IMR-90 (cell line): Measurements from ENCODE around the gene DESI1. TPM values are rescaled to one million over a fixed set of nuclear protein-coding genes. Genes with fewer than 3 reads are reported as not detected.

Experiments used
- ATAC-seq: fragments of 200-7000 bp; cut with Tn5 transposase; 2 replicates; pipeline ENCODE4 v1.9.1; 2020; ENCODE audit warnings: low read depth, mild to moderate bottlenecking, moderate library complexity
- BruUV-seq: library from RNA; stranded (reverse); fragments of 400-500 nt; replicated peaks from 2 replicates; lab custom pipeline; 2021; lab: Mats Ljungman, UMichigan
- CTCF ChIA-PET: fragments of 300-600 bp; formaldehyde crosslinking; extraction: SDS; loops from one replicate; lab custom pipeline; 2021; ENCODE audit warnings: antibody characterized with exemption; lab: Yijun Ruan, JAX
- POLR2A ChIA-PET: fragments of 300-600 bp; sonication (Branson Sonifier 250); formaldehyde crosslinking; loops from one replicate; lab custom pipeline; 2022; ENCODE audit warnings: antibody characterized with exemption; ENCODE audit not compliant: unreplicated experiment; lab: Charles Lee
- DNase-seq: peaks from one replicate; pipeline ENCODE4 v3.0.0; 2013
- H2AFZ ChIP-seq: replicated peaks from 2 replicates; pipeline ENCODE3; 2013; ENCODE audit warnings: low read length, mild to moderate bottlenecking; ENCODE audit not compliant: poor library complexity
- H2AK5ac ChIP-seq: 2 replicates; pipeline ENCODE4 v1.6.1; 2013; ENCODE audit warnings: low read depth, low read length, inconsistent platforms
- H2AK9ac ChIP-seq: replicated peaks from 2 replicates; pipeline ENCODE3; 2013; ENCODE audit warnings: mild to moderate bottlenecking, low read depth, low read length, moderate library complexity; ENCODE audit not compliant: poor library complexity
- H2BK120ac ChIP-seq: 2 replicates; pipeline ENCODE4 v1.6.1; 2013; ENCODE audit warnings: low read depth, low read length, inconsistent platforms
- H2BK15ac ChIP-seq: 3 replicates; pipeline ENCODE4 v1.6.1; 2013; ENCODE audit warnings: low read depth, low read length, inconsistent platforms
- H2BK20ac ChIP-seq: 2 replicates; pipeline ENCODE4 v1.6.1; 2013; ENCODE audit warnings: low read depth, mild to moderate bottlenecking, inconsistent platforms, low read length, moderate library complexity
- H2BK5ac ChIP-seq: 2 replicates; pipeline ENCODE4 v1.6.1; 2013; ENCODE audit warnings: mild to moderate bottlenecking, low read depth, low read length, inconsistent platforms; ENCODE audit not compliant: poor library complexity, severe bottlenecking
- H3K14ac ChIP-seq: replicated peaks from 2 replicates; pipeline ENCODE4 v1.6.1; 2013; ENCODE audit warnings: low read depth, low read length, inconsistent platforms
- H3K18ac ChIP-seq: 2 replicates; pipeline ENCODE4 v1.6.1; 2013; ENCODE audit warnings: low read depth, low read length, control low read depth
- H3K23ac ChIP-seq: 2 replicates; pipeline ENCODE4 v1.6.1; 2013; ENCODE audit warnings: low read depth, low read length, inconsistent platforms
- H3K27ac ChIP-seq: 2 replicates; pipeline ENCODE4 v1.5.1; 2013; ENCODE audit warnings: mild to moderate bottlenecking, control low read depth, low read length; ENCODE audit not compliant: insufficient read depth
- H3K27me3 ChIP-seq: 2 replicates; pipeline ENCODE4 v1.6.1; 2013; ENCODE audit warnings: low read length; ENCODE audit not compliant: control insufficient read depth, insufficient read depth
- H3K36me3 ChIP-seq: 2 replicates; pipeline ENCODE4 v1.6.1; 2013; ENCODE audit warnings: low read length, mixed read lengths; ENCODE audit not compliant: control insufficient read depth, insufficient read depth
- H3K4ac ChIP-seq: 2 replicates; pipeline ENCODE4 v1.6.1; 2013; ENCODE audit warnings: low read depth, low read length, inconsistent platforms
- H3K4me1 ChIP-seq: 2 replicates; pipeline ENCODE4 v1.6.1; 2013; ENCODE audit warnings: low read length, mixed read lengths; ENCODE audit not compliant: control insufficient read depth, insufficient read depth
- H3K4me2 ChIP-seq: 2 replicates; pipeline ENCODE4 v1.6.1; 2013; ENCODE audit warnings: low read depth, mild to moderate bottlenecking, control low read depth, low read length, moderate library complexity
- H3K4me3 ChIP-seq: 2 replicates; pipeline ENCODE4 v1.5.1; 2013; ENCODE audit warnings: low read depth, mild to moderate bottlenecking, control low read depth, low read length, moderate library complexity; ENCODE audit not compliant: insufficient read depth
- H3K56ac ChIP-seq: 2 replicates; pipeline ENCODE4 v1.6.1; 2013; ENCODE audit warnings: low read length, inconsistent platforms; ENCODE audit not compliant: insufficient read depth; ENCODE audit errors: extremely low read depth
- H3K79me1 ChIP-seq, 2 experiments: 2 replicates each; pipeline ENCODE4 v1.6.1; 2013; ENCODE audit warnings: low read length in 2 of 2, inconsistent platforms in 1 of 2, low read depth in 1 of 2
- H3K9ac ChIP-seq: 2 replicates; pipeline ENCODE4 v1.6.1; 2013; ENCODE audit warnings: low read depth, low read length, control low read depth
- H3K9me1 ChIP-seq: 2 replicates; pipeline ENCODE4 v1.6.1; 2013; ENCODE audit warnings: low read length, inconsistent platforms; ENCODE audit not compliant: insufficient read depth
- H3K9me3 ChIP-seq: 2 replicates; pipeline ENCODE4 v1.6.1; 2013; ENCODE audit warnings: low read length; ENCODE audit not compliant: control insufficient read depth, insufficient read depth
- H4K20me1 ChIP-seq: 2 replicates; pipeline ENCODE4 v1.6.1; 2013; ENCODE audit warnings: low read length, inconsistent platforms; ENCODE audit not compliant: insufficient read depth
- H4K5ac ChIP-seq: 2 replicates; pipeline ENCODE4 v1.6.1; 2013; ENCODE audit warnings: mild to moderate bottlenecking, low read depth, low read length, control low read depth
- H4K8ac ChIP-seq, 2 experiments: 2 replicates each; pipeline ENCODE4 v1.6.1; 2013; ENCODE audit warnings: low read depth in 2 of 2, low read length in 2 of 2, control low read depth in 1 of 2, inconsistent platforms in 1 of 2
- H4K91ac ChIP-seq: 2 replicates; pipeline ENCODE4 v1.6.1; 2013; ENCODE audit warnings: low read depth, low read length, inconsistent platforms; ENCODE audit not compliant: insufficient read depth
- POLR2A ChIP-seq: IDR thresholded peaks from 2 replicates; pipeline ENCODE4 v1.6.1; 2012; ENCODE audit warnings: mild to moderate bottlenecking, low read depth, low read length
- RAD21 ChIP-seq: IDR thresholded peaks from 2 replicates; pipeline ENCODE4 v1.6.1; 2012; ENCODE audit warnings: low read length, improper control_type of control experiment
- SMC3 ChIP-seq: fragments of 150-350 bp; IDR thresholded peaks from 2 replicates; pipeline ENCODE4 v1.6.1; 2016; ENCODE audit warnings: low read depth, mild to moderate bottlenecking, antibody characterized with exemption, low read length, moderate library complexity
- WGBS, 2 experiments: methylation state at CpG; one replicate each; pipeline versions ENCODE4 v1.1.5 to v1.1.7; 2013; ENCODE audit warnings: missing lambda C conversion rate in 2 of 2; ENCODE audit not compliant: insufficient read length in 1 of 2; ENCODE audit errors: extremely low coverage in 2 of 2; 5-methylcytosine and 5-hydroxymethylcytosine counted together
- dilution Hi-C: fragments of 300-500 bp; cut with HindIII; formaldehyde crosslinking; loops from one replicate; pipeline ENCODE4 v1.14.3; 2018; ENCODE audit warnings: low sequenced_read_pairs; ENCODE audit not compliant: unreplicated experiment
- in situ Hi-C: fragments of 300-500 bp; cut with MboI; formaldehyde crosslinking; loops from 3 replicates; pipeline ENCODE4 v1.14.3; 2019; ENCODE audit warnings: low sequenced_read_pairs, inconsistent platforms, mixed read lengths
- intact Hi-C: fragments of 100-400 bp; cut with micrococcal nuclease; formaldehyde crosslinking; loops from 2 replicates; pipeline ENCODE4 v1.10.0; 2022
- polyA plus RNA-seq, 3 experiments: library from polyadenylated mRNA; depleted of rRNA; stranded (reverse); fragments of >200 nt; gene quantifications; 2 replicates each; pipeline ENCODE4 v1.2.3, GENCODE V29; 2012; ENCODE audit warnings: low replicate concordance in 1 of 3
- total RNA-seq: library from RNA; depleted of rRNA; stranded (reverse); fragments of >200 nt; gene quantifications from 2 replicates; pipeline ENCODE4 v1.2.3, GENCODE V29; 2012
- TF ChIP-seq, protein P1 (sequence below): fragments of 150-350 bp; IDR thresholded peaks from 2 replicates; pipeline ENCODE4 v1.6.1; 2017; ENCODE audit warnings: mild to moderate bottlenecking, antibody characterized with exemption, low read length, low read depth
- TF ChIP-seq, protein P2 (sequence below): fragments of 150-350 bp; IDR thresholded peaks from 2 replicates; pipeline ENCODE4 v1.6.1; 2016; ENCODE audit warnings: low read depth, mild to moderate bottlenecking, low read length, moderate library complexity, borderline replicate concordance

The DESI1 gene
- total and polyA plus RNA-seq, 2 of the 4 experiments (the other 2 are of a cell fraction) = 14.5 to 24.9 TPM

DNA sequence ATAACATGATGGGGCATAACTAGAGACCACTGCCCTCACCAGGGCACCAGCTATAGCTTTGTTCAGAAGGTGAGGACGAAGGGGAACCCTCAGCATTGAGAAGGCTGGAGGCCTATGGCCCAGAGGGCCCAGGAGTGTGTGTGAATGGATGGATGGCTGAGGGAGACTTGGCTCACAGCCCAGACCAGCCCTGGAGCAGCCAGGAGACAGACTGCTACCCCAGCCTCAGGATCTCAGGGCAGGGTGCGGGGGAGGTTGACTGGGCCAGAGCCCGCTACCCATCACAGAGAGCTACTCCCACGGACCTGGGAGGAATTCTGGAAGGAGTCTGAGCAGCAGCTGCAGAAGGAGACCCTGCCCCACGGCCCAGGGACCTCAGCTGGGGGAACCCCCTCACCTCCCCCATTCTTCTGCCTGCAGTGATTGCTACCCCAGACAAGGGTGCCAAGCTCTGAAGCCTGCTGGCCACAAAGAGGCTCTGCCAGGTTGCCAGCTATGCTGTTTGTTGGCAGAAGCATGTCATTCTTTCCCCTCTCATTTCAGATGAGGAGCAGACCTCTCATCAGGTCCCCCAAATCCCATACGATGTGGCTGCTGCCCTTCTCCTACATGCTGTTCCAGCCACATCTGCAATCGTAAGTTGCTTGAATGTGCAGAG is 65.4 kb downstream of the DESI1 start:
- Histone ChIP-seq H3K79me1 (peaks cover 4 to 32% of the 10 kb centered on the region in 2 experiments; a peak in 3 of 4 replicates), H2AK9ac (peak overlapping the region; percentile 73), H3K23ac (peak overlapping the region; percentile 32), H3K56ac (no peak overlapping the region), H3K18ac (peak overlapping the region; percentile 16; the same call in 1 of the 2 replicates), H3K36me3 (no peaks in the 10 kb centered on the region), H4K91ac (peak overlapping the region; percentile 73), H3K9me3 (no peaks in the 10 kb centered on the region), H2AK5ac (peak overlapping the region; percentile 93; the same call in 1 of the 2 replicates), H3K4me1 (peaks cover 26% of the 10 kb centered on the region), H4K20me1 (no peaks in the 10 kb centered on the region; the same call in 1 of the 2 replicates), H3K27ac (no peak overlapping the region), H2BK20ac (peak overlapping the region; percentile 42), H3K4me3 (no peak overlapping the region), H4K8ac (peak overlapping the region in 1 of 2 experiments; percentile 56; a peak in 2 of 4 replicates), H3K9ac (no peak overlapping the region), H3K4ac (peak overlapping the region; percentile 77), H3K14ac (peak overlapping the region; percentile 5), H3K4me2 (no peak overlapping the region), H3K27me3 (no peaks in the 10 kb centered on the region), H3K9me1 (peaks cover 25% of the 10 kb centered on the region), H4K5ac (peak overlapping the region; percentile 30; the same call in 1 of the 2 replicates), H2BK120ac (peak overlapping the region; percentile 68), H2AFZ (peak overlapping the region; percentile 57), H2BK15ac (peak overlapping the region; percentile 74; the same call in 2 of the 3 replicates), H2BK5ac (no peak overlapping the region)
- DNase-seq (no peak), ATAC-seq (no peak)
- BruUV-seq = no TSS peak
- 80% methylated on average over 1 of the region's 7 CpGs; no CpG with 5 or more reads in 1 of the 2 experiments for WGBS, 2 experiments
- TF ChIP-seq RAD21 = no peak
- TF ChIP-seq, protein P1, sequence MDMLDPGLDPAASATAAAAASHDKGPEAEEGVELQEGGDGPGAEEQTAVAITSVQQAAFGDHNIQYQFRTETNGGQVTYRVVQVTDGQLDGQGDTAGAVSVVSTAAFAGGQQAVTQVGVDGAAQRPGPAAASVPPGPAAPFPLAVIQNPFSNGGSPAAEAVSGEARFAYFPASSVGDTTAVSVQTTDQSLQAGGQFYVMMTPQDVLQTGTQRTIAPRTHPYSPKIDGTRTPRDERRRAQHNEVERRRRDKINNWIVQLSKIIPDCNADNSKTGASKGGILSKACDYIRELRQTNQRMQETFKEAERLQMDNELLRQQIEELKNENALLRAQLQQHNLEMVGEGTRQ = no peak
- TF ChIP-seq POLR2A = no peak
- TF ChIP-seq SMC3 = no peak
- TF ChIP-seq, protein P2, sequence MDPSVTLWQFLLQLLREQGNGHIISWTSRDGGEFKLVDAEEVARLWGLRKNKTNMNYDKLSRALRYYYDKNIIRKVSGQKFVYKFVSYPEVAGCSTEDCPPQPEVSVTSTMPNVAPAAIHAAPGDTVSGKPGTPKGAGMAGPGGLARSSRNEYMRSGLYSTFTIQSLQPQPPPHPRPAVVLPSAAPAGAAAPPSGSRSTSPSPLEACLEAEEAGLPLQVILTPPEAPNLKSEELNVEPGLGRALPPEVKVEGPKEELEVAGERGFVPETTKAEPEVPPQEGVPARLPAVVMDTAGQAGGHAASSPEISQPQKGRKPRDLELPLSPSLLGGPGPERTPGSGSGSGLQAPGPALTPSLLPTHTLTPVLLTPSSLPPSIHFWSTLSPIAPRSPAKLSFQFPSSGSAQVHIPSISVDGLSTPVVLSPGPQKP = no peak
- intact Hi-C loops (no loop called here), dilution Hi-C loops (no loop called here), in situ Hi-C loops (no loop called here)
- CTCF ChIA-PET = interaction anchor here (2.2 kb wide), 1 partner anchor 12 kb away, joined by 8 read pairs; the partner anchor contains the start of gene POLR3H
- POLR2A ChIA-PET = no interaction called here
